ENCODE data around the gene GALNTL6.

DNA sequence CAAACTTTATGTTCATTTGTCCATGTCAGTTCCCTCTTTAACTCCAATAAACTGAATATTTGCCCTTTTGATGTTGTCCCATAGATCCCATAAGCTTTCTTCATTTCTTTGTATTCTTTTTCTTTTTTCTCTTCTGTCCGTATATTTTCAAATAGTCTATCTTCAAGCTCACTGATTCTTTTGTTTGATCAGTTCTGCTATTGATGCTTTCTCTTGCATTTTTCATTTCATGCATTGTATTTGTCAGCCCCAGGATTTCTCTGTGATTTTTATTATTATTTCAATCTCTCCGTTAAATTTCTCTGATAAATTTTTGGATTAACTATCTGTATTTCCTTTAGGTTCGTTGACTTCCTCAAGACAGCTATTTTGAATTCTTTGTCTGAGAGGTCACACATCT is 1082.5 kb downstream of the GALNTL6 start:
- TF ChIP-seq, protein P1, sequence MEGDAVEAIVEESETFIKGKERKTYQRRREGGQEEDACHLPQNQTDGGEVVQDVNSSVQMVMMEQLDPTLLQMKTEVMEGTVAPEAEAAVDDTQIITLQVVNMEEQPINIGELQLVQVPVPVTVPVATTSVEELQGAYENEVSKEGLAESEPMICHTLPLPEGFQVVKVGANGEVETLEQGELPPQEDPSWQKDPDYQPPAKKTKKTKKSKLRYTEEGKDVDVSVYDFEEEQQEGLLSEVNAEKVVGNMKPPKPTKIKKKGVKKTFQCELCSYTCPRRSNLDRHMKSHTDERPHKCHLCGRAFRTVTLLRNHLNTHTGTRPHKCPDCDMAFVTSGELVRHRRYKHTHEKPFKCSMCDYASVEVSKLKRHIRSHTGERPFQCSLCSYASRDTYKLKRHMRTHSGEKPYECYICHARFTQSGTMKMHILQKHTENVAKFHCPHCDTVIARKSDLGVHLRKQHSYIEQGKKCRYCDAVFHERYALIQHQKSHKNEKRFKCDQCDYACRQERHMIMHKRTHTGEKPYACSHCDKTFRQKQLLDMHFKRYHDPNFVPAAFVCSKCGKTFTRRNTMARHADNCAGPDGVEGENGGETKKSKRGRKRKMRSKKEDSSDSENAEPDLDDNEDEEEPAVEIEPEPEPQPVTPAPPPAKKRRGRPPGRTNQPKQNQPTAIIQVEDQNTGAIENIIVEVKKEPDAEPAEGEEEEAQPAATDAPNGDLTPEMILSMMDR (IDR thresholded peaks at IDR 0.05 in 2 of 3, conservative IDR thresholded peaks at IDR 0.05 in 1 of 3; ENCODE audit: borderline replicate concordance in 1 of 3, insufficient read depth in 1 of 3, low read depth in 2 of 3, low read length in 2 of 3): no peak
- TF ChIP-seq ELF1 (IDR thresholded peaks at IDR 0.05; ENCODE audit: borderline replicate concordance, low read depth): no peak
- TF ChIP-seq FOSL1 (IDR thresholded peaks at IDR 0.05; ENCODE audit: low read depth): no peak
